Activated CD4-positive, alpha-beta memory T cell treated with anti-CD3 and anti-CD28 coated beads for 36 hours (primary cell): ENCODE measurements around the gene EN1. TPM values are rescaled to one million over a fixed set of nuclear protein-coding genes. Genes with fewer than 3 reads are reported as not detected.

Source experiments
- CTCF ChIA-PET: fragments of 350-600 bp; sonication (Branson Sonifier 250); formaldehyde crosslinking; loops from one replicate; lab custom pipeline; 2021; ENCODE audit warnings: antibody characterized with exemption, inconsistent platforms; lab: Charles Lee
- POLR2A ChIA-PET: fragments of 350-600 bp; sonication (Branson Sonifier 250); formaldehyde crosslinking; loops from one replicate; lab custom pipeline; 2021; ENCODE audit warnings: antibody characterized with exemption; lab: Charles Lee
- DNase-seq: peaks from one replicate; pipeline ENCODE4 v3.0.0-alpha.2; 2020
- H3K27ac Mint-ChIP-seq: one replicate; pipeline ENCODE4 v1.8.0; 2021; ENCODE audit warnings: mixed read lengths
- H3K27me3 Mint-ChIP-seq: one replicate; pipeline ENCODE4 v1.8.0; 2021; ENCODE audit warnings: mixed read lengths
- H3K36me3 Mint-ChIP-seq: one replicate; pipeline ENCODE4 v1.8.0; 2021; ENCODE audit warnings: mixed read lengths
- H3K4me1 Mint-ChIP-seq: one replicate; pipeline ENCODE4 v1.8.0; 2021; ENCODE audit warnings: low read depth, mixed read lengths
- H3K4me3 Mint-ChIP-seq: one replicate; pipeline ENCODE4 v1.8.0; 2021; ENCODE audit warnings: mild to moderate bottlenecking, mixed read lengths
- H3K9me3 Mint-ChIP-seq: one replicate; pipeline ENCODE4 v1.8.0; 2021; ENCODE audit warnings: mixed read lengths
- intact Hi-C: fragments of 100-400 bp; cut with micrococcal nuclease; formaldehyde crosslinking; loops from one replicate; pipeline ENCODE4 v1.15.1; 2023
- total RNA-seq, 2 experiments: library from RNA; stranded (reverse); gene quantifications; one replicate each; pipeline ENCODE4 v1.2.3, GENCODE V29; 2021

The EN1 gene
- total RNA-seq, 2 experiments from 2014 or later = not detected

DNA sequence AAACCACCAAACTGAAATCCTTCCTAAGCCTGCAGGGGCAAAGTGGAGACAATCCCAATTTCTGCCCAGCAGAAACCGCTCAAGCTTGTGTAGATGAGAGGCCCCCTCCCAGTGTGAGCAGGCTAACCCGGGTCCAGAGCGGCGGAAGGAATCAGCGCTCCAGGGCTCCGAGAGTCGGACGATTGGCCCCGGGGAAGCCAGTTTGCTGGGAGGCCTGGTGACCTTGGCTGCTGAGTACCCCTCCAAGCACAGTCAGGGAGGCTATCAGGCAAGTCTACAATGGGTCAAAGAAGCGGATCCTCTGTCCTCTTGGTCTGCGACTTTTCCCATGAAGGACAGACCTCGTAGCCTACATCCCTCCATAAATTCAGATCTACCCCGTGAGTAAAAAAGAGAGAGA lies 16.8 kb upstream of the EN1 start:
- Mint-ChIP-seq H3K27ac (no peak overlapping the region), H3K4me3 (no peak overlapping the region), H3K4me1 (no peaks in the 10 kb centered on the region), H3K36me3 (no peaks in the 10 kb centered on the region), H3K9me3 (no peaks in the 10 kb centered on the region), H3K27me3 (peaks cover 46% of the 10 kb centered on the region)
- ChIA-PET POLR2A (no interaction called here), CTCF (no interaction called here)
- no peak for DNase-seq
- intact Hi-C loops = no loop called here

DNA sequence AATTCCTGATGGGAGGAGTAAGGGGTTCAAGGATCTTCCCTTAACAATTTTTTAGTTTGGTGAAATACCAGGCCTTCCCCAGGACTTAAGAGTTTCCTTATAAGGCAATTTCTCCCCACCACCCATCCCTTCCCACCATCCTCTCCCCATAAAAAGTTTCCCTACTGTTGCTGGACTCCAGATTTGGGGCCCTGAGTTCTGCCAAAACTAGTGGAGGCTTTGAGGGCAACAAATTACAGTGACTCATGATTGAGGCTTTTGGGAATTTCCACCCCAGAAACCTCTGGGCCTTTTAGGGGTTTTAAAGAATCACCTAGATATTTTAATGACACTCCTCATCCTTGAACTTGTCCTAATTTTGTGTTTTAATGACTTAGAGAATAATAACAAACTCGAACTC lies 14.3 kb upstream of the EN1 start:
- DNase-seq = no peak
- ChIA-PET CTCF (no interaction called here), POLR2A (no interaction called here)
- Mint-ChIP-seq H3K4me3 (no peak overlapping the region), H3K27me3 (peaks cover 57% of the 10 kb centered on the region), H3K9me3 (no peaks in the 10 kb centered on the region), H3K36me3 (no peaks in the 10 kb centered on the region), H3K27ac (no peak overlapping the region), H3K4me1 (no peaks in the 10 kb centered on the region)
- intact Hi-C loops = no loop called here

DNA sequence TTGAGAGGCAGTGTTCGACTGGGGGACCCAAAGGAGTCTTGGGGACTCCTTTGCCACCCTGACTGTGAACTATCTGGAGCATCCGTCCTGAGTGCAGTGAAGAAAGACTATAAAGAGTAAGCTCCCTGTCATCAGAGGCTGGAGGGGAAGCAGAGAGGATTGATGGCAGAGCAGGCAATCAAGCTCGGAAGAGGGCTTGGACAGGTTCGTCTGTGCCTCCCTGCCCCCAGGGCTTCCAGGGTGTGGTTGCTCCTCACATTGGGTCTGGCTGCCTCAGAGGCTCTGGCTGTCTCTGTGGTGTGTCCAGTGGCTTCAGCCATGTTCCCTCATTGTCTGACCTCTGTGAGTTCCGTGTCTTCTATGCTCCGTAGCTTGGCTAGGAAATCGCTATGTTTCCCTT lies 13.8 kb upstream of the EN1 start:
- Mint-ChIP-seq H3K36me3 (no peaks in the 10 kb centered on the region), H3K4me3 (no peak overlapping the region), H3K27me3 (peaks cover 60% of the 10 kb centered on the region), H3K27ac (no peak overlapping the region), H3K4me1 (peaks cover 5% of the 10 kb centered on the region), H3K9me3 (no peaks in the 10 kb centered on the region)
- intact Hi-C loops = no loop called here
- no peak for DNase-seq
- POLR2A ChIA-PET = no interaction called here
- CTCF ChIA-PET = interaction anchor here (2.0 kb wide), 1 partner anchor 20 kb away, joined by 7 read pairs; no protein-coding TSS in a partner anchor

DNA sequence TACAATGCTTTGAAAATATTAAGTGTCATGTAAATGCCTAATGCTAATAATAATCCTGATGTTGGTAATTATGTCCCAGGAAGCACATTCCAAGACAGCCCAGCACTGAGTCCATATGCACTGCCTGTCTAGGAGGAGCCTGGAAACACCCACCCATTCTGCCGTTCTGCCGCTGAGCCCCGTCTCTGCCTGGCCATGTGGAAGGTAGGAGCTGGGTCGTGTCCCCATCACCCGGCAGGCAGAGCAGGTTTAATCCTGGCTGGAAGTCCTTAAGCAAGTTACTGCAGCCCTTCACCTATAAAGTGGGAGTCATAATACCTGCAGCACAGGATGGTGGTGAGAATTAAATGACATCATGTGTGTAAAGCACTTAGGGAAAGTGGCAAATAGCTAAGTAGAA lies 13.1 kb upstream of the EN1 start:
- peaks cover 10% of the 10 kb centered on the region for H3K4me1 Mint-ChIP-seq
- ChIA-PET CTCF (interaction anchor here (2.0 kb wide), 1 partner anchor 21 kb away, joined by 7 read pairs; no protein-coding TSS in a partner anchor), POLR2A (no interaction called here)
- intact Hi-C loops = no loop called here
- peaks cover 65% of the 10 kb centered on the region for H3K27me3 Mint-ChIP-seq
- H3K27ac Mint-ChIP-seq = no peak overlapping the region
- DNase-seq = no peak
- no peaks in the 10 kb centered on the region for H3K9me3 Mint-ChIP-seq
- H3K4me3 Mint-ChIP-seq = no peak overlapping the region
- no peaks in the 10 kb centered on the region for H3K36me3 Mint-ChIP-seq

DNA sequence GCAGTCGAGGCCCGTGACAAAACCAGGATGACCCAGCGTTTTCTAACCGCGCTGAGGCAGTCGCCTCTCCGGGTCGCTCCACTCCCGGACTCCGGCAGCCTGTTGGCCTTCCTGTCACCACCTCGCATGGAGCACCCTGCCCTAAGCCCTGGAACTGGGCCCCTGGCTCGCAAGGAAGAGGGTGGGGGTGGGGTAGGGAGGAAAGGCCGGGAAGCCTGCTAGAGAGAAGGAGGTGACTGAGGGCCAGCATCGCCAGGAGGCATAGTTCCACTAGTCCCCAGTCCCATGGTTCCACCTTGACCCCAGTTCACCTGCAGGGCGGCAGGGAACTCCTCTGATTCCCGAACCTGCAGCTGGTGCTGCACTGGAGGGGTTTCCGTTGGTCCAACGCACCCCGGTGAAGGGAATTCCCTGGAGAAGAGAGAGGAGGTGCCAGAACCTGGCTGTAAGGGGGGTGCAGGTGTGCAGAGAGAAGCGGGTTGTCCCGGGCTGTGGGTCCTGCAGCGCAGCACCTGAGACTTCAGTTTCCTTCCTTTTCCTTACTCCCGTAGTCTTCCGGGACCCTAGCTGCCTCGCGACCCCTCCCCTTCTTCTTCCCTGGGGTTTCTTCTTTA lies 11.8 kb upstream of the EN1 start:
- H3K4me1 Mint-ChIP-seq = peaks cover 10% of the 10 kb centered on the region
- CTCF ChIA-PET = interaction anchor here (2.0 kb wide), 1 partner anchor 22 kb away, joined by 7 read pairs; no protein-coding TSS in a partner anchor
- H3K27me3 Mint-ChIP-seq = peaks cover 63% of the 10 kb centered on the region
- H3K36me3 Mint-ChIP-seq = no peaks in the 10 kb centered on the region
- DNase-seq = no peak
- H3K4me3 Mint-ChIP-seq = no peak overlapping the region
- intact Hi-C loops = loop anchor here (5.0 kb wide), 1 partner anchor 487 kb away; no protein-coding TSS in a partner anchor
- POLR2A ChIA-PET = no interaction called here
- H3K9me3 Mint-ChIP-seq = no peaks in the 10 kb centered on the region
- no peak overlapping the region for H3K27ac Mint-ChIP-seq

DNA sequence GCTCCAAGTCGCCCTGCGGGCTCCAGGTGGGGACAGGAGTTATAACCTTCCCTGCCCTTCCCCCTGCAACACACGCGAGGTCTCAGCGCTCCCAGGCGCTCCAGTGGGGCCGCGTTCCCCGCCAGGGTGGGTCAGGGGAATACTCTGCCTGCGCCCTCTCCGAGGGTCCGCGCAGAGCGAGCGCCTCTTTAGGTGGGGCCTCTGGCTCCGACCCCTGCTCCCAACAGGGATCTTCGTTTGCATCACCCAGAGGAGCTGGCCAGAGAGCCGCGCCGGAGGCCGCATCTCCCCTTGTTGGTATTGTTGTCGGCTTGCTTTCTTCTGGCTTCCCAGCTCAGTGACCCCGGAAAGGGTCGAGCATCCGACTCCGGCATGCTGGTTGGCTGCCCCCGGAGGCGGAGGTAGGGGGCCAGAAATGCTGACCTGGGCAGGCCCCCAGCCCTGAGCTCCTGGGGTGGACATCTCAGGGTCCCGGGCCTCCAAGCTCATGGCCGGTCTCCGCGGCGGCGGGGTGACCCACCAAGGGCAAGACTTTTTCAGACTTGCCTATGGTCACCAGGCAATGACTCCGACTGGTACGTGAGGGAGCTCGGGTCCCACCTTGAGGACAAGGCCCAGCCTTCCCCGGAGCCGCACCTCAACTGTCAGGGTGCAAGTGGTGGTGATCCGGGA lies 11.2 kb upstream of the EN1 start:
- Mint-ChIP-seq H3K36me3 (no peaks in the 10 kb centered on the region), H3K4me1 (peaks cover 13% of the 10 kb centered on the region), H3K27ac (no peak overlapping the region), H3K27me3 (peaks cover 70% of the 10 kb centered on the region), H3K4me3 (no peak overlapping the region), H3K9me3 (no peaks in the 10 kb centered on the region)
- ChIA-PET CTCF (no interaction called here), POLR2A (no interaction called here)
- intact Hi-C loops = loop anchor here (5.0 kb wide), 1 partner anchor 486 kb away; no protein-coding TSS in a partner anchor
- no peak for DNase-seq

DNA sequence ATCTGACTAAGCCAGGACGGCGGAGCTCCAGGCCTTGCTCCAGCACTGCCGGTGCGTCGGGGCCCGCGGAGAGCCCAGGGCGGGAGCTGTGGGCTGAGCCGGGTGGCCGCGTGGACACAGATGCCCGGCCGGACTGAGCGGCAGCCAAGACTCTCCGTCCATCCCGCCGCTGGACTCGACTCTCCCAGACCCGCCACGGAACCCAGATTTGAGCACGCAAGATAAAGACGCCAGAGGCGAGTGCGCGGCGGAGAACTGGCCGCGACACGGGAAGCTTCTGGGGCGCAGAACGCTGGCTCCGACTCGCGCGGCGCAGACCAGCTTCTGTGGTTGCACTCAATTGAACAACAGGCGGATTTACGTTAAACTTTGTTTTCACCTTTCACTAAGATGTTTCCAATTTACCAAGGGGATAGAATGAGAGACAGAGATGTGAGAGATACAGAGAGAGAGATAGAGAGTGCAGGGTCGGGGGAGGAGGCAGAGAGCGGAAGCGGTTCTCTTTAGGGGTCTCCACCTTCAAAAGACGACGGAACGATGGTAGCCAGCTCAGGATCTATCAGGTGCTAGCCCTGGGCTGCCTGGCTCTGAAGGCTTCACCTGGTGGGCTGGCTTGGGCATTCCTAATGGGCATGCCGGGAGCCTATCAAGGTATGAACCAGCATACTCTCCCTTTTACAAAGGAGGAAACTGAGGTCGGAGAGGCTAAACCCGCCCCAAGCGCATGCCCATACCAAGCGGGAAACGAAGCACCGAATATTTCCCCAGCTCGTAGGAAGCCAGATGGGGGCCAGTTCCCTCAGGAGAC lies 10.4 kb upstream of the EN1 start:
- no peak for DNase-seq
- H3K36me3 Mint-ChIP-seq = no peaks in the 10 kb centered on the region
- ChIA-PET POLR2A (no interaction called here), CTCF (interaction anchor here (3.8 kb wide), 1 partner anchor 635 kb away, joined by 58 read pairs; no protein-coding TSS in a partner anchor)
- peaks cover 18% of the 10 kb centered on the region for H3K4me1 Mint-ChIP-seq
- no peak overlapping the region for H3K27ac Mint-ChIP-seq
- H3K9me3 Mint-ChIP-seq = no peaks in the 10 kb centered on the region
- intact Hi-C loops = loop anchor here (2.0 to 5.0 kb wide), 2 partner anchors 15 to 486 kb away; no protein-coding TSS in a partner anchor
- H3K4me3 Mint-ChIP-seq = no peak overlapping the region
- H3K27me3 Mint-ChIP-seq = peaks cover 75% of the 10 kb centered on the region

DNA sequence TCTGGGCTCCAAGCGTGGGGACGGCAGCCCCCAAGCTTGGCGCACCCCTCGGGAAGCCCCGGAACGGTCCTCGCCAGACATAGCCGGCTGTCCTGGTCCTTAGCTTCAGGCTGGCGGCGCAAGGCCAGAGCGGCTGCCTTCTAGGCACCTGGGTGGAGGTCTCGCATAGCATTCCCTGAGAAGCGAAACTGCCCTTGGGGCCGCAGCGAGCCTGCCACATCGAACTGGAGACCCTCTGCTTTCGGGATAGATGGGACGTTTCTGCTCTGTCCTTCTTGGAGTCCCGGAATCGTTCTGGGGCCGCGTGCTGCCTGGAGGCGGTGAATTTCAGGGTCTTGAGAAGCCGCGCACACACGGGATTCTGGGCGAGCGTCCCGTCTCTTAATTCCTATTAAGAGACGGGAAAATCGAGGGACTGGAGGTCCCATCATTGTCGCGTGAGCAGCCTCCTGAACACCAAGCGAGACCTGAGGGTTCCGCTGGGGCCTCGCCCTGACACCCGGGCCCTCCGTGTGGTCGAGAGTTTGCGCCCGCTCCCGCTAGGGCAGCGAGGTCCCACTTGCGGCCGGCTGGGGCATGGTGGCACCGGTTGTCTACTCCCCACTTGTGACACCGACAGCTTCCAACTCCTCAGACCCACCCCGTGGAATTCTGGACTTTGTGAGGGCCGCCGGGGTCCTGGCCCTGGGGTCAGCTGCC lies 9.7 kb upstream of the EN1 start:
- no peak for DNase-seq
- Mint-ChIP-seq H3K4me3 (no peak overlapping the region), H3K36me3 (no peaks in the 10 kb centered on the region), H3K4me1 (peaks cover 18% of the 10 kb centered on the region), H3K9me3 (no peaks in the 10 kb centered on the region), H3K27ac (no peak overlapping the region), H3K27me3 (peaks cover 74% of the 10 kb centered on the region)
- CTCF ChIA-PET = interaction anchor here (3.8 kb wide), 1 partner anchor 635 kb away, joined by 58 read pairs; no protein-coding TSS in a partner anchor
- POLR2A ChIA-PET = no interaction called here
- intact Hi-C loops = loop anchor here (2.0 to 5.0 kb wide), 2 partner anchors 14 to 485 kb away; no protein-coding TSS in a partner anchor

DNA sequence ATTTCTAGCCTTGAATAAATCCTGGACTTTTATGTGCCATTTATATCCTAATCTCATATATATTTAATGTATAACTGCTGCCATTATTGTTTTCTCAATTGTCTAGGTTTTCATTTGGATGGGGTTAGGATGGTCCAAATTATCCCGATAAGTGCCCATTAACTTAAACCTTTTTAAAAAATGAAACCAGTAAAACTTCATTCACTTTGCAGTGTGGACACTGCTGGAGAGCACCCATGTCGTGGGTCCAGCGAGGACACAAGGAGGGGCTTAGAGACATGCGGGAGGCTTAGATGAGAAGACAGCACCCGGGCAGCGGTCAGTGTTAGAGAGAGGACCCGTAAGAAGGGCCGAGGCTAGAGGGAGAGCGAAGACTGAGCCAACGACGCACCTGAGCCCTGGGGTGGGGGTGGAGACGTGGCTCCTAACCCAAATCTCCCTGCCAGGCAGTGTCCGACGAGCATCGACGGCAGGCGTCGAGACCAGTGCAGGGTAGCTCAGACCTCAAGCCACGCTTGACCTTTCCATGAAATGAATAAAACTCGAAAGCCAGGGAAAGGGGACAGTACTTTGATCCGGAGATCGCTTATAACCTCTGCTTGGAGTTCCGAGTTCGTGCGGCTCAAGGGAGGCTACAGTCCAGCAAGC lies 9.0 kb upstream of the EN1 start:
- intact Hi-C loops = loop anchor here (2.0 to 5.0 kb wide), 2 partner anchors 14 to 484 kb away; no protein-coding TSS in a partner anchor
- H3K36me3 Mint-ChIP-seq = no peaks in the 10 kb centered on the region

DNA sequence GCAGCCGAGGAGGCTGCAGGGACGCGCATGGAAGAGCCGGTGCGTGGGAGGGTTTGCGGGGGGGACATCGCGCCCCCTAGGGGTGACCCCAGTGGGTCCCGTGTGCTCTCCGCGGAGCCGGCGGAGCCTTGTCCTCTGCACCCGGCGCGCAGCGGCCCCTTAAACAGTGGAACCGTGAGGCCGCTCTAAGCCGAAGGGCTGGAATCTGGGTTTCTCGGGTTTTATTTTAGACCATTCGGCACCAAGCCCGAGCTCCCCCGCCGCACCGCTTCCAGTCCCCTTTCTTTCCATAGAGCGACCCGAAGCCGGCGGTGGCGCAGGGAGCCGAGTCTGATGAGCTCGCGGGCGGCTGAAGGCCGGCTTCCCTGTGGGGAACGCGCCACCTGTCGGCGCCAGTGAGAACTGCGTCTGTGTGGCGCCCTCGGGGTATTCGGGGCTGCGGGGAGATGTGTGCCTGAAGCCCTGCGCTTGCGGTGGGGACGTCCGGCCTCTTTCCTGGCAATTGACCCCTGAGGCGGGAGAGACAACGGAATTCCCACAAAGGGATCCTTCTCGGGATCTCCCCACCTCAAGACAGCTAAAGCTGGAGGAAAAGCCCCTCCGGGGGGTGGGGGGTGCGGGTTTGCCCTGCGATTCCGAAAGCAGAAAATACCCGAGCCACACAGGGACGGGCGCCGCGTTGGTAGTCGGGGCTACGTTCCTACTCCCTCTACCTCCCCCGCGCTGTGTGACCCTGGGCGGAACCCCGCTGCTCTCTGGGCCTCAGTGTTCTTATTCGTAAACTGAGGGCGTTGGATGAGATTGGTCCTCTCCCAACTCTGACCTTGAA lies 8.2 kb upstream of the EN1 start:
- H3K9me3 Mint-ChIP-seq = no peaks in the 10 kb centered on the region
- H3K4me3 Mint-ChIP-seq = peak overlapping the region; percentile 32
- POLR2A ChIA-PET = no interaction called here
- H3K36me3 Mint-ChIP-seq = no peaks in the 10 kb centered on the region
- intact Hi-C loops = loop anchor here (1.0 to 5.0 kb wide), 6 partner anchors 13 to 808 kb away; no protein-coding TSS in a partner anchor
- peaks cover 74% of the 10 kb centered on the region for H3K27me3 Mint-ChIP-seq
- DNase-seq = peak; percentile 86
- CTCF ChIA-PET = interaction anchor here (0.7 to 3.8 kb wide), 37 partner anchors 8 to 852 kb away, joined by 3 to 58 read pairs (median 4); partner anchors contain the start of gene EN1
- no peak overlapping the region for H3K27ac Mint-ChIP-seq
- peaks cover 18% of the 10 kb centered on the region for H3K4me1 Mint-ChIP-seq

More for the DNA sequence above, 9.0 kb upstream of the EN1 start:
- H3K27ac Mint-ChIP-seq = no peak overlapping the region
- H3K27me3 Mint-ChIP-seq = peaks cover 74% of the 10 kb centered on the region
- H3K4me1 Mint-ChIP-seq = peaks cover 18% of the 10 kb centered on the region
- no peaks in the 10 kb centered on the region for H3K9me3 Mint-ChIP-seq
- H3K4me3 Mint-ChIP-seq = no peak overlapping the region
- ChIA-PET POLR2A (no interaction called here), CTCF (interaction anchor here (1.2 to 3.8 kb wide), 5 partner anchors 16 to 830 kb away, joined by 3 to 58 read pairs (median 9); no protein-coding TSS in a partner anchor)
- no peak for DNase-seq
